Esophagus squamous epithelium (tissue), 5 donors: ENCODE data around the gene RALBP1. TPM values are rescaled to one million over a fixed set of nuclear protein-coding genes. Genes with fewer than 3 reads are reported as not detected.

Source experiments
- DNase-seq: peaks from one replicate; lab custom pipeline; 2025; lab: John Stamatoyannopoulos, UW
- H3K27ac ChIP-seq, 4 donors: fragments of 200-600 bp; sonication (generic); one replicate each; pipeline ENCODE4 v1.5.1; 2016 to 2019; ENCODE audit warnings: mild to moderate bottlenecking in 1 of 4
- H3K27me3 ChIP-seq, 4 donors: fragments of 200-600 bp; sonication (generic); 1 replicate in 3 of 4; 2 replicates in 1 of 4; pipeline versions ENCODE4 v1.5.1 to v1.6.0; 2017 to 2021; ENCODE audit warnings: antibody characterized with exemption in 1 of 4
- H3K36me3 ChIP-seq, 3 donors: fragments of 200-600 bp; sonication (generic); one replicate each; pipeline ENCODE4 v1.5.1; 2016 to 2019
- H3K4me1 ChIP-seq, 3 donors: fragments of 200-600 bp; sonication (generic); one replicate each; pipeline ENCODE4 v1.5.1; 2017 to 2019
- H3K4me3 ChIP-seq, 4 donors: fragments of 200-600 bp; sonication (generic); 1 replicate in 3 of 4; 2 replicates in 1 of 4; pipeline ENCODE4 v1.5.1; 2016 to 2019; ENCODE audit warnings: mild to moderate bottlenecking in 2 of 4, moderate library complexity in 1 of 4
- H3K9me3 ChIP-seq, 3 donors: fragments of 200-600 bp; sonication (generic); one replicate each; pipeline ENCODE4 v1.5.1; 2016 to 2019
- CTCF ChIP-seq, 6 experiments: fragments of 450-650 bp in 4 of 6; fragments of 200-600 bp in 2 of 6; sonication (generic) in 2 of 6; IDR thresholded peaks; one replicate each; pipeline ENCODE4 v1.5.1; 2016 to 2019; ENCODE audit warnings: antibody characterized with exemption in 6 of 6, mild to moderate bottlenecking in 4 of 6, moderate library complexity in 4 of 6
- POLR2A ChIP-seq, 4 donors: fragments of 450-650 bp; IDR thresholded peaks; one replicate each; pipeline ENCODE4 v1.6.1; 2017; ENCODE audit warnings: antibody characterized with exemption in 4 of 4, mild to moderate bottlenecking in 4 of 4, moderate library complexity in 3 of 4
- WGBS, 2 donors: methylation state at CpG; one replicate each; pipeline ENCODE4 v1.1.5; 2018; 5-methylcytosine and 5-hydroxymethylcytosine counted together
- intact Hi-C: fragments of 100-400 bp; cut with DNase I; formaldehyde crosslinking; loops from one replicate; pipeline ENCODE4 v1.15.0; 2022
- total RNA-seq, 4 donors: library from RNA; depleted of rRNA; stranded (reverse); fragments of >200 nt; gene quantifications; one replicate each; pipeline ENCODE4 v1.1.0, GENCODE V29; 2016
- donor health status: DM: yes; HTN: yes; CAD: no.

The RALBP1 gene
- total RNA-seq, 4 donors from 2014 or later = 74.0 to 105 (median 84.1) TPM

- WGBS, 2 donors = 45 to 46% methylated on average over 4 of the region's 4 CpGs
- no peaks in the 10 kb centered on the region for H3K9me3 ChIP-seq
- H3K27me3 ChIP-seq = no peaks in the 10 kb centered on the region
- no peak overlapping the region for H3K4me3 ChIP-seq
- no peak overlapping the region for H3K27ac ChIP-seq
- no peak for DNase-seq
- intact Hi-C loops = no loop called here
- H3K4me1 ChIP-seq = peaks cover 0 to 15% (median 3%) of the 10 kb centered on the region in 3 donors
- peaks cover 0 to 5% (median 0%) of the 10 kb centered on the region in 3 donors for H3K36me3 ChIP-seq
- TF ChIP-seq POLR2A (IDR thresholded peaks at IDR 0.05) (no peak), CTCF (IDR thresholded peaks at IDR 0.05) (no peak)
Observed at GRCh38 chr18:9488538-9488937, 13.2 kb downstream of the RALBP1 start.

GRCh38 chr18:9494778-9495331 lies 19.5 kb downstream of the RALBP1 start:
- intact Hi-C loops = no loop called here
- no peaks in the 10 kb centered on the region for H3K36me3 ChIP-seq
- 61 to 82% methylated on average over 6 to 8 of the region's 9 CpGs for WGBS, 2 donors

GRCh38 chr18:9495465-9495864 lies 20.2 kb downstream of the RALBP1 start:
- Histone ChIP-seq H3K27ac (no peak overlapping the region), H3K4me3 (no peak overlapping the region), H3K27me3 (no peaks in the 10 kb centered on the region), H3K36me3 (no peaks in the 10 kb centered on the region), H3K9me3 (no peaks in the 10 kb centered on the region), H3K4me1 (peaks cover 0 to 31% (median 4%) of the 10 kb centered on the region in 3 donors)
- WGBS, 2 donors = 74 to 80% methylated on average over 1 of the region's 1 CpG
- intact Hi-C loops = no loop called here
- DNase-seq = no peak
- TF ChIP-seq CTCF (IDR thresholded peaks at IDR 0.05) (no peak), POLR2A (IDR thresholded peaks at IDR 0.05) (no peak)

More at GRCh38 chr18:9494778-9495331, 19.5 kb downstream of the RALBP1 start:
- TF ChIP-seq POLR2A (IDR thresholded peaks at IDR 0.05) (no peak), CTCF (IDR thresholded peaks at IDR 0.05) (no peak)
- peaks cover 0 to 31% (median 4%) of the 10 kb centered on the region in 3 donors for H3K4me1 ChIP-seq
- H3K4me3 ChIP-seq = no peak overlapping the region
- H3K9me3 ChIP-seq = no peaks in the 10 kb centered on the region
- no peak overlapping the region for H3K27ac ChIP-seq
- H3K27me3 ChIP-seq = no peaks in the 10 kb centered on the region
- DNase-seq = no peak

DNA sequence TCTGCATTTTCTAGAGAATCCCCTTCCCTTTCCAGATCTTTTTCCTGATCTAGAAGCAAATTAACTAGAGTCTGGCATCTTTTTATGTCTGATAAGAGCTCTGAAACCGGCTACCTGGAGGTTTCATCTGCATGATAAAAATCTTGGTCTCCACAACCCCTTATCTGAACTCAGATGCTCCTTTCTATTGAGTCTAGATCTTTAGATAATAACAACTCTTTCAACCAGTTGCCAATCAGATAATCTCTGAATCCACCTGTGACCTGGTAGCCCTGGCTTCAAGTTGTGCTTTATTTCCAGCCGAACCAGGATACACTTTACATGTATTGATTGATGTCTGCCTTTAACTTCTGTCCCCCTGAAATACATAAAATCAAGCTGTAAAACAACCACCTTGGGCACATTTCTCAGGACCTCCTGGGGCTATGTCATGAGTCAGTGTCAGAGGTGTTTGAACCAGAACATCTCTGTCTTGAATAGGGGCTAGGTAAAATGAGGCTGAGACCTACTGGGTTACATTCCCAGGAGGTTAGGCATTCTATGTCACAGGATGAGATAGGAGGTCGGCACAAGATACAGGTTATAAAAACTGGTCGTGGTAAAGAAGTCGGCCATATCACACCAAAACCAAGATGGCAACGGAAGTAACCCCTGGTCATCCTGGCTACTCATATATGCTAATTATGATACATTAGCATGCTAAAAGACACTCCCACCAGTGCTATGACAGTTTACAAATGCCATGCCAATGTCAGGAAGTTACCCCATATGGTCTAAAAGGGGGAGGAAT lies 20.8 kb downstream of the RALBP1 start:
- intact Hi-C loops = no loop called here
- Histone ChIP-seq H3K36me3 (no peaks in the 10 kb centered on the region), H3K9me3 (no peaks in the 10 kb centered on the region), H3K4me3 (no peak overlapping the region), H3K27ac (no peak overlapping the region), H3K4me1 (peaks cover 0 to 31% (median 4%) of the 10 kb centered on the region in 3 donors), H3K27me3 (no peaks in the 10 kb centered on the region)
- no peak for DNase-seq
- no peak for TF ChIP-seq CTCF (IDR thresholded peaks at IDR 0.05)
- no peak for TF ChIP-seq POLR2A (IDR thresholded peaks at IDR 0.05)
- 91 to 95% methylated on average over 5 to 6 of the region's 6 CpGs for WGBS, 2 donors
